KMS-11 (cell line): ENCODE results near the gene EXOC4.

ENCODE experiments used
- H2AFZ ChIP-seq: fragments of 200-600 bp; sonication (generic); 2 replicates; pipeline ENCODE4 v1.6.1; 2016; ENCODE audit warnings: antibody characterized with exemption, mixed run types, low read depth
- H3K27ac ChIP-seq: fragments of 200-600 bp; sonication (generic); 2 replicates; pipeline ENCODE4 v1.6.1; 2016; ENCODE audit warnings: mild to moderate bottlenecking, mixed run types
- H3K27me3 ChIP-seq: fragments of 200-600 bp; sonication (generic); 2 replicates; pipeline ENCODE4 v1.6.1; 2017; ENCODE audit warnings: mild to moderate bottlenecking, low read depth, mixed run types, moderate library complexity; ENCODE audit not compliant: insufficient read depth
- H3K36me3 ChIP-seq: fragments of 200-600 bp; sonication (generic); 2 replicates; pipeline ENCODE4 v1.6.1; 2017; ENCODE audit warnings: mild to moderate bottlenecking, mixed run types; ENCODE audit not compliant: insufficient read depth
- H3K4me1 ChIP-seq: fragments of 200-600 bp; sonication (generic); 2 replicates; pipeline ENCODE4 v1.6.1; 2016; ENCODE audit warnings: mild to moderate bottlenecking, low read depth, mixed run types; ENCODE audit not compliant: poor library complexity, severe bottlenecking
- H3K4me2 ChIP-seq: fragments of 200-600 bp; sonication (generic); 2 replicates; pipeline ENCODE4 v1.7.0; 2016; ENCODE audit warnings: mild to moderate bottlenecking, mixed run types
- H3K4me3 ChIP-seq: fragments of 200-600 bp; sonication (generic); IDR thresholded peaks from 2 replicates; pipeline ENCODE4 v1.6.1; 2017; ENCODE audit warnings: low read depth, low read length, mixed read lengths; ENCODE audit not compliant: insufficient read depth
- H3K79me2 ChIP-seq: fragments of 200-600 bp; sonication (generic); 2 replicates; pipeline ENCODE4 v1.6.1; 2016; ENCODE audit warnings: low read depth, mixed run types; ENCODE audit not compliant: insufficient read depth
- H3K9ac ChIP-seq: fragments of 200-600 bp; sonication (generic); 2 replicates; pipeline ENCODE4 v1.6.1; 2016; ENCODE audit warnings: mild to moderate bottlenecking, mixed run types
- H4K20me1 ChIP-seq: fragments of 200-600 bp; sonication (generic); 2 replicates; pipeline ENCODE4 v1.6.1; 2016; ENCODE audit warnings: mild to moderate bottlenecking, mixed run types; ENCODE audit not compliant: insufficient read depth
- TF ChIP-seq, protein P1 (sequence below): fragments of 200-600 bp; sonication (generic); conservative IDR thresholded peaks from 2 replicates; pipeline ENCODE4 v1.6.1; 2017; ENCODE audit warnings: low read depth, mild to moderate bottlenecking, antibody characterized with exemption, low read length, moderate library complexity, mixed read lengths

Gene EXOC4

DNA sequence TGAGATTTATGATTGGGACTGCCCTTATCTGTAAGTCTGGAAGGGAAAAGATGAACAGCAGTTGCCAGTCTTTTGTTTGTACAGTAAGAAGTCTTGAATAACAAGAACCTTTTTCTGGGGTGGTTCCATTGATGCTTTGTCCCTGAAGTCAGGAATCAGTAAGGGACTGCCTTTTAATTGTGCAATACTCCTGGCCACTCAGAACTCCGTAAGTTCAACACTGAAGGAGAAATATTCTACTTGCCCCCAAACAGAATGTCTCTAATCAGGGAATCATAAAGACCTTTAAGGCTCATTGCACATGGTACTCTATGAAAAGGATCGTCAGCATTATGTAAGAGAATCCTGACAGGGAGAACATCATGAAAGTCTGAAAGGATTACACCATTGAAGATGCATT, 361.4 kb downstream of the EXOC4 start:
- TF ChIP-seq, protein P1, sequence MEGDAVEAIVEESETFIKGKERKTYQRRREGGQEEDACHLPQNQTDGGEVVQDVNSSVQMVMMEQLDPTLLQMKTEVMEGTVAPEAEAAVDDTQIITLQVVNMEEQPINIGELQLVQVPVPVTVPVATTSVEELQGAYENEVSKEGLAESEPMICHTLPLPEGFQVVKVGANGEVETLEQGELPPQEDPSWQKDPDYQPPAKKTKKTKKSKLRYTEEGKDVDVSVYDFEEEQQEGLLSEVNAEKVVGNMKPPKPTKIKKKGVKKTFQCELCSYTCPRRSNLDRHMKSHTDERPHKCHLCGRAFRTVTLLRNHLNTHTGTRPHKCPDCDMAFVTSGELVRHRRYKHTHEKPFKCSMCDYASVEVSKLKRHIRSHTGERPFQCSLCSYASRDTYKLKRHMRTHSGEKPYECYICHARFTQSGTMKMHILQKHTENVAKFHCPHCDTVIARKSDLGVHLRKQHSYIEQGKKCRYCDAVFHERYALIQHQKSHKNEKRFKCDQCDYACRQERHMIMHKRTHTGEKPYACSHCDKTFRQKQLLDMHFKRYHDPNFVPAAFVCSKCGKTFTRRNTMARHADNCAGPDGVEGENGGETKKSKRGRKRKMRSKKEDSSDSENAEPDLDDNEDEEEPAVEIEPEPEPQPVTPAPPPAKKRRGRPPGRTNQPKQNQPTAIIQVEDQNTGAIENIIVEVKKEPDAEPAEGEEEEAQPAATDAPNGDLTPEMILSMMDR = no peak

DNA sequence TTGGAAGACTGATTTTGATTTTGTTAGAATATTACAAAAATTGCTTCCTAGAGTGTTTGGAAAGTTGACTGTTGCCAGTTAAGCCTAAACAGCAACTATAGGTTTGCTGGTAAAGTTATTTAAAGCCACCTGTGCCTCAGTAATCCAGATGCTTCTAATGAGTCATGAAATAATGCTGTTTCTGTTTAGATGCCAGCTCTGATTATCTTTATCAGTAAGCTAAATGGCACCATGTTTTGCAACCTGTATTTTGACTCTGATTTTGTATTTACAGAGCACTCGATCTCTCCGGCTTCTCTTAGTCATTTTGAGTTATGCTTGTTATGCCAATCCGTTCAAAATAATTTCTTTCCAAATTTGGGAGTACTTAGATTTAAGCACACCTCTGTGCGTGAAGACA, 366.1 kb downstream of the EXOC4 start:
- no peak overlapping the region for H2AFZ ChIP-seq
- H3K79me2 ChIP-seq = no peaks in the 10 kb centered on the region
- H3K4me3 ChIP-seq = no peak overlapping the region
- H3K4me2 ChIP-seq = no peak overlapping the region
- H4K20me1 ChIP-seq = no peaks in the 10 kb centered on the region
- no peaks in the 10 kb centered on the region for H3K27me3 ChIP-seq
- TF ChIP-seq, protein P1 = no peak
- no peaks in the 10 kb centered on the region for H3K4me1 ChIP-seq
- H3K27ac ChIP-seq = no peak overlapping the region
- no peak overlapping the region for H3K9ac ChIP-seq
- no peaks in the 10 kb centered on the region for H3K36me3 ChIP-seq

More for the DNA sequence above, 361.4 kb downstream of the EXOC4 start:
- no peak overlapping the region for H3K27ac ChIP-seq
- no peaks in the 10 kb centered on the region for H3K79me2 ChIP-seq
- H3K4me2 ChIP-seq = no peak overlapping the region
- no peaks in the 10 kb centered on the region for H3K27me3 ChIP-seq
- no peaks in the 10 kb centered on the region for H4K20me1 ChIP-seq
- no peak overlapping the region for H3K4me3 ChIP-seq
- no peaks in the 10 kb centered on the region for H3K4me1 ChIP-seq
- H3K36me3 ChIP-seq = no peaks in the 10 kb centered on the region
- no peak overlapping the region for H2AFZ ChIP-seq
- H3K9ac ChIP-seq = no peak overlapping the region

DNA sequence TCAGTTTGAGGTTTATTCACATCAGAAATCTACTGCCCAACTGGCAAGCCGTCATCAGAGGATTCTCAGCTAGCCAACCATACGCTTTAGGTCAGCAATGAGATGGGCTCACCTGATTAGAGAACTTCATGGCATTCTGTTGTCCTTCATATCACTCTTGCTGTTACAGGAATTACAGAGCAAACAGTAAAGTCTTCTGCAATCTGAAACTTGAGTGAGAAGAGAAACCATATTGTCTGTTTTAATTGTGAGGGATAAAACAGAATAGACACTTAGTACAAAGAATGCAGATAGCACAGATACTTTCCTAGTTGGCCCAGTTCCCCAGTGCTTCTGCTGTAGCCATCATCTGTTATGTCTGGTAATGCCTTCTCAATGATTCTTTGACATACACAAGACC, 366.6 kb downstream of the EXOC4 start:
- Histone ChIP-seq H4K20me1 (no peaks in the 10 kb centered on the region), H3K9ac (no peak overlapping the region), H3K79me2 (no peaks in the 10 kb centered on the region), H3K4me2 (no peak overlapping the region), H3K4me3 (no peak overlapping the region), H3K27me3 (no peaks in the 10 kb centered on the region), H3K36me3 (no peaks in the 10 kb centered on the region), H3K4me1 (no peaks in the 10 kb centered on the region), H3K27ac (no peak overlapping the region), H2AFZ (no peak overlapping the region)
- TF ChIP-seq, protein P1 = no peak

DNA sequence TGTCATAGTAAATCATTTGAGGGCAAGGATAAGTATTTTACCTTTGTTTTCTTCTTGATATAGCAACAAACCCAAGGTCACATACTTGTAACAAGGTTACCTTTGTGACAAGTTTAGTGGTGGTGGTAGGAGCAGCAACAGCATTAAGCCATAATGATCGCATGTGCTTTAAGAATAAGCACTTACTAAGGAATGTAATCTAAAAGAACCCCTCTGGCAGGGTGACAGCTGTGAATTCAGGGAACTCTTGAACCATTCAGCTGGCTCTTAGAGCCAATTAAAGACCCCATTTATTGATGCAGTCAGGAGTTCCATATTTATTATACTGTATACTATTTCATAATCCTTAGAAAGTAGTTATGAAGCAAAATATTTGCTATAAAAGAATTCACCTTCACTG, 370.8 kb downstream of the EXOC4 start:
- Histone ChIP-seq H3K27me3 (no peaks in the 10 kb centered on the region), H3K9ac (no peak overlapping the region), H2AFZ (no peak overlapping the region), H3K4me2 (no peak overlapping the region), H3K4me3 (no peak overlapping the region), H3K79me2 (no peaks in the 10 kb centered on the region), H3K4me1 (no peaks in the 10 kb centered on the region), H3K36me3 (no peaks in the 10 kb centered on the region), H4K20me1 (no peaks in the 10 kb centered on the region), H3K27ac (no peak overlapping the region)
- TF ChIP-seq, protein P1 = no peak
